Heart right ventricle (tissue), 16 donors: ENCODE data around the gene INHBC. TPM values are rescaled to one million over a fixed set of nuclear protein-coding genes. Genes with fewer than 3 reads are reported as not detected.

ENCODE experiments used
- ATAC-seq, 8 donors: fragments of 200-7000 bp; cut with Tn5 transposase; one replicate each; pipeline ENCODE4 v1.9.1; 2020; ENCODE audit warnings: mild to moderate bottlenecking in 8 of 8, moderate library complexity in 8 of 8, moderate number of reproducible peaks in 1 of 8
- DNase-seq, 2 donors: peaks; one replicate each; pipeline ENCODE4 v3.0.0-alpha.2; 2020
- H3K27ac ChIP-seq, 10 donors: fragments of 200-600 bp; sonication (generic) in 2 of 10; one replicate each; pipeline versions ENCODE4 v1.5.0 to v1.8.0; 2020 to 2022; ENCODE audit warnings: mild to moderate bottlenecking in 3 of 10
- H3K27me3 ChIP-seq, 7 donors: fragments of 200-600 bp; one replicate each; pipeline ENCODE4 v1.8.0; 2021 to 2022; ENCODE audit warnings: mild to moderate bottlenecking in 2 of 7
- H3K36me3 ChIP-seq, 9 donors: fragments of 200-600 bp; sonication (generic) in 1 of 9; one replicate each; pipeline versions ENCODE4 v1.5.0 to v1.8.0; 2020 to 2022; ENCODE audit warnings: mild to moderate bottlenecking in 2 of 9
- H3K4me1 ChIP-seq, 9 donors: fragments of 200-600 bp; sonication (generic) in 1 of 9; one replicate each; pipeline versions ENCODE4 v1.5.0 to v1.8.0; 2020 to 2022; ENCODE audit warnings: mild to moderate bottlenecking in 4 of 9
- H3K4me3 ChIP-seq, 10 donors: fragments of 200-600 bp; sonication (generic) in 2 of 10; one replicate each; pipeline versions ENCODE4 v1.5.0 to v1.8.0; 2020 to 2022; ENCODE audit warnings: mild to moderate bottlenecking in 7 of 10, moderate library complexity in 2 of 10
- H3K9me3 ChIP-seq, 11 donors: fragments of 200-600 bp in 10 of 11; sonication (generic) in 2 of 11; one replicate each; pipeline versions ENCODE4 v1.5.0 to v1.8.0; 2013 to 2022; ENCODE audit warnings: mild to moderate bottlenecking in 2 of 11, control low read depth in 1 of 11, moderate library complexity in 1 of 11
- WGBS, 2 donors: extraction: QIAGEN DNeasy Blood & Tissue Kit; methylation state at CpG; one replicate each; pipeline ENCODE4 v1.1.7; 2013; ENCODE audit warnings: inconsistent platforms in 1 of 2; 5-methylcytosine and 5-hydroxymethylcytosine counted together
- intact Hi-C, 10 donors: fragments of 100-400 bp; cut with DNase I; formaldehyde crosslinking; loops; one replicate each; pipeline versions ENCODE4 v1.11.1 to v1.14.2; 2022
- polyA plus RNA-seq, 2 donors: library from polyadenylated mRNA; stranded (reverse); fragments of 200-250 nt; gene quantifications; one replicate each; pipeline ENCODE4 v1.2.3, GENCODE V29; 2013
- total RNA-seq, 10 donors: library from RNA; stranded (reverse); fragmentation: NEBNext Ultra II Directional in 3 of 10; extraction: Animal tissue kit (Norgen Biotek cat#: 25700) in 3 of 10; gene quantifications; one replicate each; pipeline versions ENCODE4 v1.2.1 to v1.2.4, GENCODE V29; 2021 to 2023
- TF ChIP-seq, protein P1 (sequence below), 9 donors: fragments of 200-600 bp; sonication (generic) in 2 of 9; IDR thresholded peaks; one replicate each; pipeline versions ENCODE4 v1.5.0 to v1.8.0; 2021 to 2022; ENCODE audit warnings: antibody characterized with exemption in 9 of 9, mild to moderate bottlenecking in 5 of 9, moderate library complexity in 1 of 9
- donor health status: Arrhythmogenic right ventricular cardiomyopathy.
- donor health status: ischemic (EF 13 %, LVEDD 7.1; RV severe dilation, severe dysfunction).
- donor health status: healthy with polysubstance abuse.
- donor health status: DM: no; HTN: yes; CAD: no.
- donor health status: DM: no; HTN: no; CAD: no.
- donor health status: ischemic (EF 25% LVEDD 6.9; RV normal size, moderate dysfunction).
- donor health status: ischemic (EF 25% LVEDD 5.7; RV mildly dilated, moderate dysfunction).
- donor health status: healthy.
- donor health status: DM: yes; HTN: yes; CAD: no.
- donor health status: Ischemic cardiomyopathy.
- donor health status: ischemic (EF 35%, LVEDD 5.7; RV mildly dilated, moderate dysfunction).
- donor health status: nonischemic (EF 11% LVEDD 7.7; RV severe dilation, severe dysfunction).
- donor health status: DM: yes; HTN: yes; CAD: no.
- donor health status: PGD.
- donor health status: ischemic (EF 29% LVEDD 5.4; RV normal size, mild dysfunction).
- donor health status: nonischemic (EF 23%, LVEDD 6.1; RV moderate dilation, normal function).

Gene INHBC
- total and polyA plus RNA-seq, 12 donors = 0.03 to 0.13 TPM; not detected in 10

DNA sequence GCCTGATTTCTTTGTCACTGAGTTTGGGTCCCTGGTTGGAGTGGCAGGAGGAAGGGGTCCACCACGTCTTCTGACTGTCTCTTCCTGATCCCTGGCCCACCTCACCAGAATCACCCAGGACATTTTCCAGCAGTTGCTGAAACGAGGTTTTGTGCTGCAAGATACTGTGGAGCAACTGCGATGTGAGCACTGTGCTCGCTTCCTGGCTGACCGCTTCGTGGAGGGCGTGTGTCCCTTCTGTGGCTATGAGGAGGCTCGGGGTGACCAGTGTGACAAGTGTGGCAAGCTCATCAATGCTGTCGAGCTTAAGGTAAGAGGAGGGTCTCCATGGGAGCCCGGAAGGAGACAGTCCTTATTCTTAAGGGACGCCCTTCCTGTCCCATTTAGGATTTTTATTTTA, 65.6 kb downstream of the INHBC start:
- 96% methylated on average over 11 of the region's 11 CpGs for WGBS, 2 donors
- TF ChIP-seq, protein P1, sequence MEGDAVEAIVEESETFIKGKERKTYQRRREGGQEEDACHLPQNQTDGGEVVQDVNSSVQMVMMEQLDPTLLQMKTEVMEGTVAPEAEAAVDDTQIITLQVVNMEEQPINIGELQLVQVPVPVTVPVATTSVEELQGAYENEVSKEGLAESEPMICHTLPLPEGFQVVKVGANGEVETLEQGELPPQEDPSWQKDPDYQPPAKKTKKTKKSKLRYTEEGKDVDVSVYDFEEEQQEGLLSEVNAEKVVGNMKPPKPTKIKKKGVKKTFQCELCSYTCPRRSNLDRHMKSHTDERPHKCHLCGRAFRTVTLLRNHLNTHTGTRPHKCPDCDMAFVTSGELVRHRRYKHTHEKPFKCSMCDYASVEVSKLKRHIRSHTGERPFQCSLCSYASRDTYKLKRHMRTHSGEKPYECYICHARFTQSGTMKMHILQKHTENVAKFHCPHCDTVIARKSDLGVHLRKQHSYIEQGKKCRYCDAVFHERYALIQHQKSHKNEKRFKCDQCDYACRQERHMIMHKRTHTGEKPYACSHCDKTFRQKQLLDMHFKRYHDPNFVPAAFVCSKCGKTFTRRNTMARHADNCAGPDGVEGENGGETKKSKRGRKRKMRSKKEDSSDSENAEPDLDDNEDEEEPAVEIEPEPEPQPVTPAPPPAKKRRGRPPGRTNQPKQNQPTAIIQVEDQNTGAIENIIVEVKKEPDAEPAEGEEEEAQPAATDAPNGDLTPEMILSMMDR (IDR thresholded peaks at IDR 0.05) = no peak
- no peak for DNase-seq
- Histone ChIP-seq H3K27me3 (no peaks in the 10 kb centered on the region), H3K4me3 (no peak overlapping the region), H3K36me3 (peaks cover 4 to 100% (median 71%) of the 10 kb centered on the region in 9 donors), H3K27ac (no peak overlapping the region), H3K4me1 (no peaks in the 10 kb centered on the region), H3K9me3 (no peaks in the 10 kb centered on the region)
- ATAC-seq = no peak
- intact Hi-C loops = no loop called here

Other genes starting within 250 kb of the INHBC start
- gene NXPH4, start 218.0 kb upstream of the INHBC start, total RNA-seq = 1 to 10 TPM in 7 of 10 donors, under 1 TPM in 3; 0.18 to 6.2 (median 2.3) TPM
- 1 to 10 TPM in 1 of 2 donors, under 1 TPM in 1; 0.66 to 1.8 TPM for gene NXPH4, start 218.0 kb upstream of the INHBC start, polyA plus RNA-seq
- gene SHMT2, start 205.1 kb upstream of the INHBC start, total RNA-seq = 10 to 100 TPM; 24.4 to 47.6 (median 27.1) TPM
- gene SHMT2, start 205.1 kb upstream of the INHBC start, polyA plus RNA-seq = 10 to 100 TPM; 14.3 to 49.8 TPM
- 1 to 10 TPM in 4 of 10 donors, under 1 TPM in 6; 0.30 to 2.9 (median 0.98) TPM for gene STAC3, start 183.6 kb upstream of the INHBC start, total RNA-seq
- gene STAC3, start 183.6 kb upstream of the INHBC start, polyA plus RNA-seq = 1 to 10 TPM in 1 of 2 donors, under 1 TPM in 1; 0.81 to 1.7 TPM
- 100 to 1,000 TPM in 1 of 10 donors, 10 to 100 TPM in 9; 43.7 to 107 (median 82.9) TPM for gene R3HDM2, start 3.7 kb upstream of the INHBC start, total RNA-seq
- 10 to 100 TPM; 15.5 to 17.6 TPM for gene R3HDM2, start 3.7 kb upstream of the INHBC start, polyA plus RNA-seq
- gene INHBE, start 20.5 kb downstream of the INHBC start, total RNA-seq = 1 to 10 TPM in 3 of 10 donors, under 1 TPM in 3, not detected in 4; 0.09 to 1.2 (median 0.71) TPM
- gene INHBE, start 20.5 kb downstream of the INHBC start, polyA plus RNA-seq = under 1 TPM in 1 of 2 donors, not detected in 1; 0.01 TPM
- 1 to 10 TPM in 2 of 10 donors, under 1 TPM in 8; 0.12 to 1.2 (median 0.63) TPM for gene GLI1, start 25.0 kb downstream of the INHBC start, total RNA-seq
- under 1 TPM; 0.15 to 0.45 TPM for gene GLI1, start 25.0 kb downstream of the INHBC start, polyA plus RNA-seq
- 10 to 100 TPM in 2 of 10 donors, 1 to 10 TPM in 7, under 1 TPM in 1; 0.83 to 17.7 (median 3.8) TPM for gene ARHGAP9, start 45.1 kb downstream of the INHBC start, total RNA-seq
- 1 to 10 TPM; 1.8 to 6.7 TPM for gene ARHGAP9, start 45.1 kb downstream of the INHBC start, polyA plus RNA-seq
- 100 to 1,000 TPM in 1 of 10 donors, 10 to 100 TPM in 9; 56.7 to 105 (median 72.5) TPM for gene MARS1, start 53.3 kb downstream of the INHBC start, total RNA-seq
- 100 to 1,000 TPM in 1 of 2 donors, 10 to 100 TPM in 1; 94.7 to 108 TPM for gene MARS1, start 53.3 kb downstream of the INHBC start, polyA plus RNA-seq
- 10 to 100 TPM; 11.2 to 34.1 (median 22.0) TPM for gene DDIT3, start 85.7 kb downstream of the INHBC start, total RNA-seq
- gene DDIT3, start 85.7 kb downstream of the INHBC start, polyA plus RNA-seq = 100 to 1,000 TPM in 1 of 2 donors, 10 to 100 TPM in 1; 65.2 to 106 TPM
- gene MBD6, start 88.0 kb downstream of the INHBC start, total RNA-seq = 10 to 100 TPM; 22.8 to 46.9 (median 33.5) TPM
- 10 to 100 TPM in 1 of 2 donors, 1 to 10 TPM in 1; 8.8 to 35.4 TPM for gene MBD6, start 88.0 kb downstream of the INHBC start, polyA plus RNA-seq
- gene DCTN2, start 112.4 kb downstream of the INHBC start, total RNA-seq = 100 to 1,000 TPM in 5 of 10 donors, 10 to 100 TPM in 5; 82.9 to 116 (median 101) TPM
- 100 to 1,000 TPM in 1 of 2 donors, 10 to 100 TPM in 1; 45.9 to 174 TPM for gene DCTN2, start 112.4 kb downstream of the INHBC start, polyA plus RNA-seq
- gene KIF5A, start 115.3 kb downstream of the INHBC start, total RNA-seq = under 1 TPM in 5 of 10 donors, not detected in 5; 0.05 to 0.29 (median 0.07) TPM
- under 1 TPM; 0.06 to 0.07 TPM for gene KIF5A, start 115.3 kb downstream of the INHBC start, polyA plus RNA-seq
- gene PIP4K2C, start 156.4 kb downstream of the INHBC start, total RNA-seq = 10 to 100 TPM in 9 of 10 donors, 1 to 10 TPM in 1; 9.6 to 17.2 (median 14.7) TPM
- 10 to 100 TPM in 1 of 2 donors, 1 to 10 TPM in 1; 5.8 to 13.6 TPM for gene PIP4K2C, start 156.4 kb downstream of the INHBC start, polyA plus RNA-seq
- 10 to 100 TPM; 16.9 to 30.2 (median 22.2) TPM for gene DTX3, start 170.0 kb downstream of the INHBC start, total RNA-seq
- 10 to 100 TPM; 20.9 to 58.2 TPM for gene DTX3, start 170.0 kb downstream of the INHBC start, polyA plus RNA-seq
- 10 to 100 TPM in 3 of 10 donors, 1 to 10 TPM in 7; 5.0 to 17.6 (median 7.5) TPM for gene ARHGEF25, start 176.7 kb downstream of the INHBC start, total RNA-seq
- gene ARHGEF25, start 176.7 kb downstream of the INHBC start, polyA plus RNA-seq = 10 to 100 TPM; 13.1 to 49.2 TPM
- gene B4GALNT1, start 198.4 kb downstream of the INHBC start, total RNA-seq = 1 to 10 TPM; 2.0 to 9.3 (median 5.5) TPM
- 1 to 10 TPM; 2.4 to 5.3 TPM for gene B4GALNT1, start 198.4 kb downstream of the INHBC start, polyA plus RNA-seq